Measurements from ENCODE around the gene SP2.
A peak's percentile ranks its signal among the peaks of the same experiment; 100 is the strongest.
"Not testable (repeated sequence)": the region's sequence is repeated elsewhere in the genome, so short reads cannot be mapped to it uniquely, and the experiment has no call there.

SP2 gene

GRCh38 chr17:47894498-47895346 is 1.3 kb upstream of the SP2 start:
- DNase-seq, result no peak

GRCh38 chr17:47895347-47895855 is 635 bp upstream of the SP2 start:
- peak; percentile 13 to 35 for DNase-seq

DNA sequence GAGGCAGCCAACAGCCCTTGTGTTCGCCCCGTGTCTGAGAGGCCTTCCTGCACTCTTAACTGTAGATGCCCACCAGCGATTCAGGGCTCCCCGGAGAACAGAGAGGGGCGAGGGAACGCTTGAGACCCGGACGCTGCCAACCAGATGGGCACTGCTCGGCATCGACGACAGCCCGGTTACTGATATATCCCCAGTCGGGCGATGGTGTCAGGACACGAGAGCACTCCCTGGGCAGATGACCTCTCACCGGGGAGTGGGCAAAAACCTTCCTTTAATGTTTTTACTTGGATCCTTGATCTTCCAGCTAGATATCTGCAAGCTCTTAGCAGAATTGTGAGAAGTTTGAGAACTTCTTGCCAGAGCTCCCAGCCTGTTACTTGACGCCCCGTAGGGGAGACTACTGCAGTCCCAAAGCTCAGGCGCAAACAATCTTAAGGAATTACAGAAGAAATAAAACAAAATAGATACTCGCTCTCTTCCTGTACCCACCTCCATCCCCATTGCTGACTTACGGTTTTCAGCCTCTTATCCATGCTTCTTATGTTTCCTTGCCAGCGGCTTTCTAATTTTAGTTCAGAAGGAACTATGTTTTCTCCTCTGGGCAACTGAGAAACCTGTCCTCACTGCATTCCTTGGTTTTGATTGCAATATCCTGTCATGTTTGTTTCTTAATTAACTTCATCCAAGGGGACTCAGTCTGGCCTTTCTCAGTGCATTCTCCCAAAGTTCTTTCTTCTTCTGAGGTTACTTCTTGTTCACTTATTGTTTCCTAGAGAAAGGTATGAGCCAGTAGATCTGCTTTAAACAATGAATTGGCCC is 845 bp downstream of the SP2 start:
- peak in 1 of 2 donors; percentile 13 for DNase-seq

- no peak for DNase-seq
Measured at GRCh38 chr17:47897561-47897960, 1.5 kb downstream of the SP2 start.

DNA sequence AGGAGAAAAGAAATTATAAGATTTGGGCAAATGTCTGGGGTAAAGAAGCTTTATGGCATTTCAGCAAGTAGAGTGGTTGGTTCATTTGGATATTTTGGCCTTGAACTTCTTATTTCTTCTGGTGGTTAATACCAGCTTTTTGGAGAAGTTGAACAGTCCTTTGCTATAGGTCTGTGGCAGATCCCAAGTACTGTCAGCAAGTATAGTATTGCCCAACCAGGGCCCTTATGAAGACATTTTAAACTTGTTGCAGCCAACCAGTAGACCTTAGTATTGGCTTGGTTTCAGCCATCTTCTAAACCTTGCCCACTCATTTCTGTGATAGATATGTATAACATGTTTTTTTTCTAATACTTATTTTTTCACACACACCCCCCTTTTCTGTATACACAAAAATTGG is 2.2 kb downstream of the SP2 start:
- DNase-seq, result peak; percentile 73 to 82

- DNase-seq, result no peak
Measured at GRCh38 chr17:47899643-47900042, 3.6 kb downstream of the SP2 start.

DNA sequence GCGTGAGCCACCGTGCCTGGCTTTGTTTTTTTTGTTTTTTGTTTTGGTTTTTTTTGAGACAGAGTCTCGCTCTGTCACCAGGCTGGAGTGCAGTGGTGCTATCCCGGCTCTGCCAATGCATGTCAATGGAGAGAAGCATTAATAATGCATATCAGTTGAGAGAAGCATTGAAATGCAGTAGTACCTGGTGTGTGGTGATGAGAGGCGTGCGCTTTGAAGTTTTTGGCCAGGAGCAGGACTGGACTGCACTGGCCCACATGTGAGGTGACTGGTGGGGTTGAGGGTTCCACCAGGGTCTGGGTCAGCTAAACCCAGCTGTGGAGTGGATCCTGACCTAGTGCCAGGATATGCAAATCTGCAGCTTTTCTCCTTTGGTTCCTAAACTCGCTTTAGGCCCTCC is 5.4 kb downstream of the SP2 start:
- no peak for DNase-seq

GRCh38 chr17:47902039-47902744 is 6.2 kb downstream of the SP2 start:
- no peak for DNase-seq

DNA sequence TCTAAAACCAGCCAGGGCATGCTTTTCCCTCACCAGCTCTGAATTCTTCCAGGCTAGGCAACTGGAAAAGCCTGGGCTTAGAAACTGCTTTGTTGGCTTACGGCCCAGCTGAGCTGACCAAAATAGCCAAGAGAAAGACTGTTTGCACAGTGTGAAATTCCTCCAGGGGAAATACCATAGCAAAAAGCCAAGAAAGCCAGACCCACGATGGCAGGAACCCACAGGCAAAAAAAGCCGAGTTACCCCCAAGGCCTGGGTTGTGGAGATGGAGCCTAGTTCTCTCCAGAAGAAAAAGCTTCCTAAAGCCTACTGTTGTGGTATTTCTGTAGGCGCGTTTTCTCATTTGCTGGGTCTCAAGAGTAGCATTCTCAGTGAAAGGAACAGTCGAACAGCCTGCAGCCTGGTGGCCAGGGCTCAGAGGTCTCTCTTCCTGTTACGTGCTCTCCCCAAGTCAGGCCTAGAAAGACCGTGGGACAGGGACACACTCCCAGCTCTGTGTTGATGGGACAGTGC is 9.2 kb downstream of the SP2 start:
- DNase-seq, result no peak

GRCh38 chr17:47906443-47906842 is 10.4 kb downstream of the SP2 start:
- DNase-seq, result no peak

DNA sequence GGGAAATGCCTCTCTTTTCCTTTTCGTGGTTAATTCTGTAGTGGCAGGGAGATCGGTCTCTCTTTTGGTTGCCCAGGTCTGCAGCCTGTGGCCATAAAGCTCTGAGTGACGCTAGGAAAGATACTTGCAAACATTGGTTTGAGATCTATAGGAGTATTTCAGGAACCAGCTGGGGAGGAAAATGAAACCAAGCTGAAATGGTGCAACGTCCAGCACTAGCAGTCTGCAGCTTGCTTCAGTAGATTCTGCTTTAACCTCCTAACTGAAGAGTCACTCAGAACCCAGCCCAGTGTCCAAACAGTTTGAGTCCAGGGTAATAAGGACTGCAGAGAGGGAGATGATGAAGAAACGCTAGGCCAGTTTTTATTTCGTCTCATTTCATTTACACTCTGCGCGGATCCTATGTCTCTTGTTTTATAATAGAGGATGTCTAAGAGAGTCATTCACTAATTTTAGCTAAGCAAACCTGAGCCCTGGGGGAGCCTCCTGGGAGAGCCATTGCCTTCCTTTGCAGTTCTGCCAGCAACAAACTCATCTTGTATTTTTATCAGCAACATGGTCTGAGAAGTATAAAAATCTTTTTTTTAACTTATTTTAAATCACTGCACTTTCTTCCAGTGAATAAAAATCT is 12.0 kb downstream of the SP2 start:
- DNase-seq, result peak; percentile 61 to 76

DNA sequence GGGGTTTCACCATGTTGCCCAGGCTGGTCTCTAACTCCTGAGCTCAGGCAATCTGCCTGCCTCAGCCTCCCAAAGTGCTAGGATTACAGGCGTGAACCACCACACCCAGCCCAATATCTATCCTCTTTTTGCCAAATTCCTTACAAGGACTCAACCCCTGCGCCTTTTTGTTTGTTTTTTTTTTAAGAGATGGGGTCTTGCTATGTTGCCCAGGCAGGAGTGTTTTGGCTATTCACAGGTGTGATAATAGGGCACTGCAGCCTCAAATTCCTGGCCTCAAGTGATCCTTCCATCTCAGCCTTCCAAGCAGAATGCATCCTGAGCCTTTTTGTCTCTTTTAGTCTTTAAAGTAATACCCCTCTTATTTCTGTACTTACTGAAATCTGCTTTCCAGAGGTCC is 17.0 kb downstream of the SP2 start:
- no peak for DNase-seq

GRCh38 chr17:47914306-47914948 is 18.4 kb downstream of the SP2 start:
- no peak for DNase-seq

GRCh38 chr17:47915776-47916398 is 19.9 kb downstream of the SP2 start:
- DNase-seq, result no peak

DNA sequence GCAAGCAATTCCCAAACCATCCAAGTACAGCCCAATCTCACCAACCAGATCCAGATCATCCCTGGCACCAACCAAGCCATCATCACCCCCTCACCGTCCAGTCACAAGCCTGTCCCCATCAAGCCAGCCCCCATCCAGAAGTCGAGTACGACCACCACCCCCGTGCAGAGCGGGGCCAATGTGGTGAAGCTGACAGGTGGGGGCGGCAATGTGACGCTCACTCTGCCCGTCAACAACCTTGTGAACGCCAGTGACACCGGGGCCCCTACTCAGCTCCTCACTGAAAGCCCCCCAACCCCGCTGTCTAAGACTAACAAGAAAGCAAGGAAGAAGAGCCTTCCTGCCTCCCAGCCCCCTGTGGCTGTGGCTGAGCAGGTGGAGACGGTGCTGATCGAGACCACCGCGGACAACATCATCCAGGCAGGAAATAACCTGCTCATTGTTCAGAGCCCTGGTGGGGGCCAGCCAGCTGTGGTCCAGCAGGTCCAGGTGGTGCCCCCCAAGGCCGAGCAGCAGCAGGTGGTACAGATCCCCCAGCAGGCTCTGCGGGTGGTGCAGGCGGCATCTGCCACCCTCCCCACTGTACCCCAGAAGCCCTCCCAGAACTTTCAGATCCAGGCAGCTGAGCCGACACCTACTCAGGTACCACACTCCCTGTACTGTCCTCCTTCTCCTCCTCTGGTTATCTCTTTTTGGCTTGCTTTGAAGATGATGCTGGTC is 20.6 kb downstream of the SP2 start:
- DNase-seq, result no peak

DNA sequence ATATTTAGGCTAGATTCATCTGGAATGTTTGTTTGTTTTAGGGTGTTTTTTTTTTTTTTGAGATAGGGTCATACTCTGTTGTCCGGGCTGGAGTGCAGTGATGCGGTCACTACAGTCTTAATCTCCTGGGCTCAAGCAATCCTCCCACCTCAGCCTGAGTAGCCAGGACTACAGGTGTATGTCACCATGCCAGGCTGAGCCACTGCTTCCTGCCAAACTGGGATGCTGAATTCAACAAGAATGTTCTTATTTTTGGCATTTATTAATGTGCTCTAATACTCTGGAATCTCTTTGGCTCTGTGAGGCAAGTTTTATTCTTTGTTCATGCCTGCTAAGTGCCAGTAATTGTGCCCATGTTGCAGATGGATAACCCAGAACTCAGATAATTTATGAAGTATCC is 21.5 kb downstream of the SP2 start:
- DNase-seq, result no peak

DNA sequence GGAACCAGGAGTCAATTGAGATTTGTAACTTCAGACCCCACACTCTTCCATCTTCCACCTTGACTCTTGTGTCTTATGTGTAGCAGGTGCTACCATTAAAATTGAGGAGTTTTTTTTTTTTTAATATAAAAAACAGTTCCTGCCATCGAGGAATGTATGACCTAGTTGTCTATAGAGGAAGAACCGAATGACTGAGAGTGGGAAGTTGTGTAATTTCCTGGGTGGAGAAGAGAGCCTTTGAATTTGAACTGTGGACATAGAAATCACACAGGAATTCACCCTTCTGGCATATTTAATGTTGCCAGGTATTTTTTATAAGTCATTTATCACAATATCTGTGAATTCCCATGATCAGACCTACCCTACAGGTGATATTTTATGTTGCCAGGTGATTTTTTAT is 22.0 kb downstream of the SP2 start:
- peak; percentile 33 to 60 for DNase-seq

- DNase-seq, result no peak
Measured at GRCh38 chr17:47918991-47919390, 23.0 kb downstream of the SP2 start.

- DNase-seq, result not testable (repeated sequence)
Measured at GRCh38 chr17:47919889-47920288, 23.9 kb downstream of the SP2 start.

- DNase-seq, result no peak
Measured at GRCh38 chr17:47924785-47925677, 29.0 kb downstream of the SP2 start.
